Thyroid gland (tissue), 4 donors: Measurements from ENCODE around the gene BRD4.

Experiments used
- POLR2A ChIP-seq, 2 donors: fragments of 450-650 bp; IDR thresholded peaks; one replicate each; pipeline ENCODE4 v1.6.1; 2017; ENCODE audit warnings: antibody characterized with exemption in 2 of 2, mild to moderate bottlenecking in 2 of 2, moderate library complexity in 1 of 2
- TF ChIP-seq, protein P1 (sequence below), 6 experiments: fragments of 200-600 bp in 3 of 6; fragments of 450-650 bp in 3 of 6; sonication (generic) in 3 of 6; IDR thresholded peaks; one replicate each; pipeline ENCODE4 v1.5.1; 2016 to 2019; ENCODE audit warnings: antibody characterized with exemption in 6 of 6, mild to moderate bottlenecking in 2 of 6, inconsistent platforms in 1 of 6, moderate library complexity in 1 of 6

DNA sequence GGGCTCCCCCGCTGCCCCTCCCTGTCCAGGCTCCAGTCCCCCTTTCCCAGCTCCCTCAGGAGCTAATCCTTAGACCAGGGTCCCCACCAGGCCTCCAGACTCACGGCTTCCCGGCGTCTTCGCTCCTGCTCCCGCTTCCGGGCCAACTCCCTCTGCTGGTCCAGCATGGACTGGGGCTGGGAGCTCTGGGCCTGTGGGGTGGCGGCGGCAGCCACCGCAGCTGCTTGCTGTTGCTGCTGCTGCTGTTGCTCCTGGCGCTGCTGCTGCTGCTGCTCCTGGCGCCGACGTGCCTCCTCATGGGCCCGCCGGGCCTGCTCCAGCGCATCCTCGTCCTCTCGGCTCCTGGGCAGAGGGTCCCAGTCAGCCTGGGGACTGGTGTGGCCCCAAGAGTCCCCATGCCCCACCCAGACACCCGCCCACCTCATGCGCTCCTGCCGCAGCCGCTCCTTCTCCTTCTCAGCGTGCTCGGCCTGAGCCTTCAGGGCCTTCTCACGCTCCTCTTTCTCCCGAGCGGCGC lies 93.6 kb downstream of the BRD4 start:
- TF ChIP-seq, protein P1, sequence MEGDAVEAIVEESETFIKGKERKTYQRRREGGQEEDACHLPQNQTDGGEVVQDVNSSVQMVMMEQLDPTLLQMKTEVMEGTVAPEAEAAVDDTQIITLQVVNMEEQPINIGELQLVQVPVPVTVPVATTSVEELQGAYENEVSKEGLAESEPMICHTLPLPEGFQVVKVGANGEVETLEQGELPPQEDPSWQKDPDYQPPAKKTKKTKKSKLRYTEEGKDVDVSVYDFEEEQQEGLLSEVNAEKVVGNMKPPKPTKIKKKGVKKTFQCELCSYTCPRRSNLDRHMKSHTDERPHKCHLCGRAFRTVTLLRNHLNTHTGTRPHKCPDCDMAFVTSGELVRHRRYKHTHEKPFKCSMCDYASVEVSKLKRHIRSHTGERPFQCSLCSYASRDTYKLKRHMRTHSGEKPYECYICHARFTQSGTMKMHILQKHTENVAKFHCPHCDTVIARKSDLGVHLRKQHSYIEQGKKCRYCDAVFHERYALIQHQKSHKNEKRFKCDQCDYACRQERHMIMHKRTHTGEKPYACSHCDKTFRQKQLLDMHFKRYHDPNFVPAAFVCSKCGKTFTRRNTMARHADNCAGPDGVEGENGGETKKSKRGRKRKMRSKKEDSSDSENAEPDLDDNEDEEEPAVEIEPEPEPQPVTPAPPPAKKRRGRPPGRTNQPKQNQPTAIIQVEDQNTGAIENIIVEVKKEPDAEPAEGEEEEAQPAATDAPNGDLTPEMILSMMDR (IDR thresholded peaks at IDR 0.05): no peak
- no peak for TF ChIP-seq POLR2A (IDR thresholded peaks at IDR 0.05)
